Liver (tissue), 3 donors: ENCODE data around the gene DCAF8.

Experiments
- GABPA ChIP-seq, 2 donors: IDR thresholded peaks in 1 of 2; conservative IDR thresholded peaks in 1 of 2; 2 replicates each; pipeline ENCODE4 v1.6.1; 2016; ENCODE audit warnings: antibody characterized with exemption in 2 of 2, mild to moderate bottlenecking in 1 of 2, moderate library complexity in 1 of 2
- JUND ChIP-seq, 2 donors: IDR thresholded peaks; 2 replicates each; pipeline ENCODE4 v1.6.1; 2016; ENCODE audit warnings: antibody characterized with exemption in 2 of 2
- MAX ChIP-seq: IDR thresholded peaks from 2 replicates; pipeline ENCODE4 v1.6.1; 2016; ENCODE audit warnings: antibody characterized with exemption
- RAD21 ChIP-seq, 2 donors: IDR thresholded peaks; 2 replicates each; pipeline ENCODE4 v1.6.1; 2016; ENCODE audit warnings: antibody characterized with exemption in 2 of 2, mild to moderate bottlenecking in 2 of 2
- RXRA ChIP-seq, 2 donors: IDR thresholded peaks; 2 replicates each; pipeline ENCODE4 v1.6.1; 2017 to 2018; ENCODE audit warnings: antibody characterized with exemption in 2 of 2, mild to moderate bottlenecking in 1 of 2
- SP1 ChIP-seq: IDR thresholded peaks from 2 replicates; pipeline ENCODE4 v1.6.1; 2018; ENCODE audit warnings: antibody characterized with exemption, mild to moderate bottlenecking
- TAF1 ChIP-seq: conservative IDR thresholded peaks from 2 replicates; pipeline ENCODE4 v1.6.1; 2016; ENCODE audit warnings: antibody characterized with exemption, mild to moderate bottlenecking
- YY1 ChIP-seq: IDR thresholded peaks from 2 replicates; pipeline ENCODE4 v1.6.1; 2016; ENCODE audit warnings: antibody characterized with exemption, mild to moderate bottlenecking
- TF ChIP-seq, protein P1 (sequence below): IDR thresholded peaks from 2 replicates; pipeline ENCODE4 v1.6.1; 2016; ENCODE audit warnings: antibody characterized with exemption
- TF ChIP-seq, protein P2 (sequence below): fragments of 150-350 bp; IDR thresholded peaks from 2 replicates; pipeline ENCODE4 v1.5.1; 2017; ENCODE audit warnings: improper control_type of control experiment, low read depth, low read length; ENCODE audit not compliant: missing input control
- TF ChIP-seq, protein P3 (sequence below): IDR thresholded peaks from 2 replicates; pipeline ENCODE4 v1.6.1; 2016; ENCODE audit warnings: antibody characterized with exemption, mild to moderate bottlenecking
- donor health status: healthy.
- donor health status: healthy.

- TF ChIP-seq, protein P1, sequence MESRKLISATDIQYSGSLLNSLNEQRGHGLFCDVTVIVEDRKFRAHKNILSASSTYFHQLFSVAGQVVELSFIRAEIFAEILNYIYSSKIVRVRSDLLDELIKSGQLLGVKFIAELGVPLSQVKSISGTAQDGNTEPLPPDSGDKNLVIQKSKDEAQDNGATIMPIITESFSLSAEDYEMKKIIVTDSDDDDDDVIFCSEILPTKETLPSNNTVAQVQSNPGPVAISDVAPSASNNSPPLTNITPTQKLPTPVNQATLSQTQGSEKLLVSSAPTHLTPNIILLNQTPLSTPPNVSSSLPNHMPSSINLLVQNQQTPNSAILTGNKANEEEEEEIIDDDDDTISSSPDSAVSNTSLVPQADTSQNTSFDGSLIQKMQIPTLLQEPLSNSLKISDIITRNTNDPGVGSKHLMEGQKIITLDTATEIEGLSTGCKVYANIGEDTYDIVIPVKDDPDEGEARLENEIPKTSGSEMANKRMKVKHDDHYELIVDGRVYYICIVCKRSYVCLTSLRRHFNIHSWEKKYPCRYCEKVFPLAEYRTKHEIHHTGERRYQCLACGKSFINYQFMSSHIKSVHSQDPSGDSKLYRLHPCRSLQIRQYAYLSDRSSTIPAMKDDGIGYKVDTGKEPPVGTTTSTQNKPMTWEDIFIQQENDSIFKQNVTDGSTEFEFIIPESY = no peak
- TF ChIP-seq, protein P2, sequence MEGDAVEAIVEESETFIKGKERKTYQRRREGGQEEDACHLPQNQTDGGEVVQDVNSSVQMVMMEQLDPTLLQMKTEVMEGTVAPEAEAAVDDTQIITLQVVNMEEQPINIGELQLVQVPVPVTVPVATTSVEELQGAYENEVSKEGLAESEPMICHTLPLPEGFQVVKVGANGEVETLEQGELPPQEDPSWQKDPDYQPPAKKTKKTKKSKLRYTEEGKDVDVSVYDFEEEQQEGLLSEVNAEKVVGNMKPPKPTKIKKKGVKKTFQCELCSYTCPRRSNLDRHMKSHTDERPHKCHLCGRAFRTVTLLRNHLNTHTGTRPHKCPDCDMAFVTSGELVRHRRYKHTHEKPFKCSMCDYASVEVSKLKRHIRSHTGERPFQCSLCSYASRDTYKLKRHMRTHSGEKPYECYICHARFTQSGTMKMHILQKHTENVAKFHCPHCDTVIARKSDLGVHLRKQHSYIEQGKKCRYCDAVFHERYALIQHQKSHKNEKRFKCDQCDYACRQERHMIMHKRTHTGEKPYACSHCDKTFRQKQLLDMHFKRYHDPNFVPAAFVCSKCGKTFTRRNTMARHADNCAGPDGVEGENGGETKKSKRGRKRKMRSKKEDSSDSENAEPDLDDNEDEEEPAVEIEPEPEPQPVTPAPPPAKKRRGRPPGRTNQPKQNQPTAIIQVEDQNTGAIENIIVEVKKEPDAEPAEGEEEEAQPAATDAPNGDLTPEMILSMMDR = no peak
- no peak for TF ChIP-seq RAD21 (IDR thresholded peaks at IDR 0.05)
- no peak for TF ChIP-seq MAX
- TF ChIP-seq TAF1 = no peak
- TF ChIP-seq, protein P3, sequence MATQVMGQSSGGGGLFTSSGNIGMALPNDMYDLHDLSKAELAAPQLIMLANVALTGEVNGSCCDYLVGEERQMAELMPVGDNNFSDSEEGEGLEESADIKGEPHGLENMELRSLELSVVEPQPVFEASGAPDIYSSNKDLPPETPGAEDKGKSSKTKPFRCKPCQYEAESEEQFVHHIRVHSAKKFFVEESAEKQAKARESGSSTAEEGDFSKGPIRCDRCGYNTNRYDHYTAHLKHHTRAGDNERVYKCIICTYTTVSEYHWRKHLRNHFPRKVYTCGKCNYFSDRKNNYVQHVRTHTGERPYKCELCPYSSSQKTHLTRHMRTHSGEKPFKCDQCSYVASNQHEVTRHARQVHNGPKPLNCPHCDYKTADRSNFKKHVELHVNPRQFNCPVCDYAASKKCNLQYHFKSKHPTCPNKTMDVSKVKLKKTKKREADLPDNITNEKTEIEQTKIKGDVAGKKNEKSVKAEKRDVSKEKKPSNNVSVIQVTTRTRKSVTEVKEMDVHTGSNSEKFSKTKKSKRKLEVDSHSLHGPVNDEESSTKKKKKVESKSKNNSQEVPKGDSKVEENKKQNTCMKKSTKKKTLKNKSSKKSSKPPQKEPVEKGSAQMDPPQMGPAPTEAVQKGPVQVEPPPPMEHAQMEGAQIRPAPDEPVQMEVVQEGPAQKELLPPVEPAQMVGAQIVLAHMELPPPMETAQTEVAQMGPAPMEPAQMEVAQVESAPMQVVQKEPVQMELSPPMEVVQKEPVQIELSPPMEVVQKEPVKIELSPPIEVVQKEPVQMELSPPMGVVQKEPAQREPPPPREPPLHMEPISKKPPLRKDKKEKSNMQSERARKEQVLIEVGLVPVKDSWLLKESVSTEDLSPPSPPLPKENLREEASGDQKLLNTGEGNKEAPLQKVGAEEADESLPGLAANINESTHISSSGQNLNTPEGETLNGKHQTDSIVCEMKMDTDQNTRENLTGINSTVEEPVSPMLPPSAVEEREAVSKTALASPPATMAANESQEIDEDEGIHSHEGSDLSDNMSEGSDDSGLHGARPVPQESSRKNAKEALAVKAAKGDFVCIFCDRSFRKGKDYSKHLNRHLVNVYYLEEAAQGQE = no peak
- no peak for TF ChIP-seq GABPA (IDR thresholded peaks at IDR 0.05 in 1 of 2, conservative IDR thresholded peaks at IDR 0.05 in 1 of 2)
- TF ChIP-seq RXRA (IDR thresholded peaks at IDR 0.05) = no peak
- no peak for TF ChIP-seq SP1
- no peak for TF ChIP-seq JUND (IDR thresholded peaks at IDR 0.05)
- TF ChIP-seq YY1 = no peak
Measured at GRCh38 chr1:160166166-160166868, 96.0 kb downstream of the DCAF8 start.
